Measurements from ENCODE around the gene ITGB2.

Gene ITGB2

DNA sequence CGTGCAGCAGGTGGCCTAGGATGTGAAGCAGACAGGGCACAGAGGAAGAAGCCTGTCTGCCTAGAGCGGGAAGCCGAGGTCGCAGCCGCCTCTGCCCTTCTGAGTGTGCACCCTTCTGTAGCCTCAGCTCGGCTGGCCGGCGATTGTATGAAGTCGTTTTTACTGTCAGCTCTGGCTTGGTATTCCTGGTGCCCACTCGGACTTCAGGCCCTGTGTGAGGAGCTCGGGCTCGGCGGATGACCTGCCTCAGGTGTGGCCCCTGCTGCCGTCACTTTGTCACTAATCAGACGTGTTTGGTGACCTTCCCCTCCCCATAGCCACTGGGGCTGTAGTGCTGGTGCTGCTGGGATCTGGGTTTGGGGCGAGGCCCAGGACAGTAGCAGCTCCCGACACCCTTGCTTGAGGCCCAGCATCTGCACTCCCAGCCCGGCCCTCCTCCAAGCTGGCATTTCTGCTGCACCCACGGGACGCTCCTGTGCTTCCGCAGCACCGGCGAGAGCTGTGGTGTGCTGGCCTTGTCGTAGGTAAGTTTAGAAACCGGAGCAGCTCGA is 37.3 kb upstream of the ITGB2 start:
- H3K4me3 ChIP-seq (ENCODE audit: low read depth, low read length), result no peak overlapping the region
- TF ChIP-seq CTCF (IDR thresholded peaks at IDR 0.05; ENCODE audit: insufficient read depth, low read depth, low read length, missing control alignments), result no peak
- no peak for DNase-seq (ENCODE audit: low read depth)

DNA sequence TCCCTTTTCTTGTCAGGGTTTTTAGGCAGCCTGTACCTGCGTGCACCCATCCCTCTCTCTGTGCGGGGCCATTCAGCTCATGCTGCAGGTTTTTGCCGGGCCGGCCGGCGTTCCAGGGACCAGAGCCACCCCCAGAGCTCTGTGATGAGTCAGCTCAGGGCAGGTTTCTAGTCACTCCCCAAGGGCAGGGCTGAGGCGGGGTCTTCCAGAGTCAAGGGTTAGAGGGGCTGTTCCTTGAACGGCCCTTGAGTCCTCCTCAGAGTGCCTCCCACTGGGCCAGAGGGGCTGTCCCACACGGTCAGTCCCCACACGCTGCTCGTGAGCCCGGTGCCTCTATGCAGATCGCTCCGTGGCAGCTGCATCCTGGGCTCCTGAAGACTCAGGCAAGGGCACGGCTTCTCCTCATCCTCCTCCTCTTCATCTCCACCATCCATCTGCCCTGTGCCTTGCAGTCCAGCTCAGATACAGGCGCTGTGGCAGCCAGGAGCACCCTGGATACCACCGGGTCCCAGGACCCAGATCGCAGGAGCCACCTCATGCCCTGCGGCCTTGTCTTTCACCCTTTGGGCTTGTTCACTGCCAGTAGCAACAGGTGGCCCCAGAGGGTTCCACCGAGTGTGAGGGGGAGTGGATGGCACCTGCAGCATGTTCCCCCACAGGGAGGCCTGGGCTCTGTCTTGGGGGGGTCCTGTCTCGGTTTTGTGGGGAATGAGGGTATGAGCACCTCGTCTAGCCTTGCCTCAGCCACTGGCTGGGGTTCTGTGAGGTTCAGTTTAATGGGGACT is 36.5 kb upstream of the ITGB2 start:
- no peak for TF ChIP-seq CTCF (IDR thresholded peaks at IDR 0.05; ENCODE audit: insufficient read depth, low read depth, low read length, missing control alignments)
- no peak overlapping the region for H3K4me3 ChIP-seq (ENCODE audit: low read depth, low read length)
- DNase-seq (ENCODE audit: low read depth), result no peak

- H3K4me3 ChIP-seq (ENCODE audit: low read depth, low read length), result no peak overlapping the region
- TF ChIP-seq CTCF (IDR thresholded peaks at IDR 0.05; ENCODE audit: insufficient read depth, low read depth, low read length, missing control alignments), result no peak
- no peak for DNase-seq (ENCODE audit: low read depth)
Measured at GRCh38 chr21:44956356-44957046, 35.8 kb upstream of the ITGB2 start.

DNA sequence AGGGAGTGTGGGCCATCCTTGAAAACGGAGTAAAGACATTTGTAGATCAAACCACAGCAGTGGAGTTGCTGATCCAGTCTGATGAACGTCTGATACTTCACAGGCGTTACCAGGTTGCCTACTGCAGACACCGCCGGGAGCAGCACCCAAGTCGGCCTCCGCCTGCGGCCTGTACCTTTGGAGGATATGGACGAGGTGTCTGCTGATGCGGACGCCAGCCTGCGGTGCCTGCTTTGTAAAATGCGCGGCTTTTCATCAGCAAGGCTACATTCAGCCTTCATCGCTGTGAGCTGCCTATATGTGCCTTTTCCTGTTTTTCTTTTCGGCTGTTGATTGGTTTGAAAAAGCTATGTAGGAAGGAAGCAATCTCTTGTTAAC is 35.1 kb upstream of the ITGB2 start:
- TF ChIP-seq CTCF (IDR thresholded peaks at IDR 0.05; ENCODE audit: insufficient read depth, low read depth, low read length, missing control alignments), result no peak
- no peak overlapping the region for H3K4me3 ChIP-seq (ENCODE audit: low read depth, low read length)
- DNase-seq (ENCODE audit: low read depth), result no peak

- TF ChIP-seq CTCF (IDR thresholded peaks at IDR 0.05; ENCODE audit: insufficient read depth, low read depth, low read length, missing control alignments), result no peak
- DNase-seq (ENCODE audit: low read depth), result no peak
- no peak overlapping the region for H3K4me3 ChIP-seq (ENCODE audit: low read depth, low read length)
Measured at GRCh38 chr21:44955141-44955797, 34.6 kb upstream of the ITGB2 start.

DNA sequence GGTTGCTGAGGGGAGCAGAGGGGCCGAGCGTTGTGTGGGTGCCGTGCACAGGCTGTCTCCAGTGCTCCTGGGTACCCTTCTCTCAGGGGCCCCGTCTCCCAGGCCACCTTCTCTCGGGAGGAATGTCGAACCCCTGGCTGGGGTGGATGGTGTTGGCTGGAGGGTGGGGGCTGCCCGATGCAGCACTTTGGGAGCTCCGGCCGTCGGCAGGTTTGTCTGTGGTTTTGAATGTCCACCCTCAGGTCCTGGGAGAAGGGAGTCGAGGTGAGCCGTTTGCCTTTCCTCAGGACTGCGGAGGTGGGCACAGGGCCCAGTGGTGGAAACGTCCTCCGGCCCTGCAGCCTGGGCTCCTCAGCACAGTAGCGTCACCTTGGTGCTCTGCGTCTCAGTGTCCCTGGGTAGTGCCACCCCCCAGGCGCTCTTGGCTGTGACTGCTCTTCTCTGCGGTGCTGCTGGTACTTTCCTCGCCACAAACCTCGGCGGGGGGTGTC is 33.6 kb upstream of the ITGB2 start:
- no peak overlapping the region for H3K4me3 ChIP-seq (ENCODE audit: low read depth, low read length)
- TF ChIP-seq CTCF (IDR thresholded peaks at IDR 0.05; ENCODE audit: insufficient read depth, low read depth, low read length, missing control alignments), result no peak
- DNase-seq (ENCODE audit: low read depth), result no peak
